ENCODE data around the gene BEST4. TPM values are rescaled to one million over a fixed set of nuclear protein-coding genes. Genes with fewer than 3 reads are reported as not detected.

The BEST4 gene
- total and polyA plus RNA-seq, 2 of the 4 experiments (the other 2 are of a cell fraction), result 0.07 TPM; not detected in 1

- ChIA-PET CTCF (no interaction called here), POLR2A (ENCODE audit: unreplicated experiment) (no interaction called here)
- no peak overlapping the region for H4K8ac ChIP-seq (ENCODE audit: low read depth in 2 of 2, low read length in 2 of 2)
- no peaks in the 10 kb centered on the region for H3K9me1 ChIP-seq (ENCODE audit: insufficient read depth, low read length)
- H3K56ac ChIP-seq (ENCODE audit: extremely low read depth, insufficient read depth, low read length), result no peak overlapping the region
- WGBS, 2 experiments (ENCODE audit: extremely low coverage in 2 of 2, insufficient read length in 1 of 2), result no CpG with 5 or more reads among the region's 1 CpG
- no peak overlapping the region for H2AK5ac ChIP-seq (ENCODE audit: low read depth, low read length)
- H3K27ac ChIP-seq (ENCODE audit: insufficient read depth, low read length), result no peak overlapping the region
- no peak overlapping the region for H3K23ac ChIP-seq (ENCODE audit: low read depth, low read length)
- no peaks in the 10 kb centered on the region for H3K36me3 ChIP-seq (ENCODE audit: control insufficient read depth, insufficient read depth, low read length)
- no peak overlapping the region for H2BK15ac ChIP-seq (ENCODE audit: low read depth, low read length)
- dilution Hi-C loops (cut with HindIII; ENCODE audit: low sequenced_read_pairs, unreplicated experiment) (no loop called here), intact Hi-C loops (cut with micrococcal nuclease) (loop anchor here (5.0 kb wide), 3 partner anchors 74 to 569 kb away; partner anchors contain the start of genes BTBD19, DYNLT4, HECTD3 and UROD), in situ Hi-C loops (cut with MboI; ENCODE audit: low sequenced_read_pairs) (no loop called here)
- H2BK5ac ChIP-seq (ENCODE audit: low read depth, low read length, poor library complexity, severe bottlenecking), result no peak overlapping the region
- ATAC-seq (ENCODE audit: low read depth), result no peak
- H2BK120ac ChIP-seq (ENCODE audit: low read depth, low read length), result no peak overlapping the region
- H3K79me1 ChIP-seq (ENCODE audit: low read depth in 1 of 2, low read length in 2 of 2), result no peaks in the 10 kb centered on the region
- H4K5ac ChIP-seq (ENCODE audit: low read depth, low read length), result no peak overlapping the region
- H2AFZ ChIP-seq (replicated peaks; ENCODE audit: low read length, poor library complexity), result no peak overlapping the region
- H3K4me3 ChIP-seq (ENCODE audit: insufficient read depth, low read depth, low read length), result no peak overlapping the region
- no peak overlapping the region for H2BK20ac ChIP-seq (ENCODE audit: low read depth, low read length)
- no peak overlapping the region for H3K14ac ChIP-seq (replicated peaks; ENCODE audit: low read depth, low read length)
- no peak overlapping the region for H2AK9ac ChIP-seq (replicated peaks; ENCODE audit: low read depth, low read length, poor library complexity)
- no peak overlapping the region for H4K91ac ChIP-seq (ENCODE audit: insufficient read depth, low read depth, low read length)
- H3K4ac ChIP-seq (ENCODE audit: low read depth, low read length), result no peak overlapping the region
- TF ChIP-seq MXI1 (IDR thresholded peaks at IDR 0.05; ENCODE audit: borderline replicate concordance, low read depth, low read length), result no peak
- no peak for TF ChIP-seq USF2 (IDR thresholded peaks at IDR 0.05; ENCODE audit: low read depth, low read length)
- no peak for TF ChIP-seq BHLHE40 (IDR thresholded peaks at IDR 0.05; ENCODE audit: low read depth, low read length)
- DNase-seq, result no peak
- H3K4me1 ChIP-seq (ENCODE audit: control insufficient read depth, insufficient read depth, low read length), result no peaks in the 10 kb centered on the region
- H3K9ac ChIP-seq (ENCODE audit: low read depth, low read length), result no peak overlapping the region
- no TSS peak for BruUV-seq (replicated peaks)
- H4K20me1 ChIP-seq (ENCODE audit: insufficient read depth, low read length), result no peaks in the 10 kb centered on the region
- no peaks in the 10 kb centered on the region for H3K9me3 ChIP-seq (ENCODE audit: control insufficient read depth, insufficient read depth, low read length)
- no peaks in the 10 kb centered on the region for H3K27me3 ChIP-seq (ENCODE audit: control insufficient read depth, insufficient read depth, low read length)
- no peak overlapping the region for H3K18ac ChIP-seq (ENCODE audit: low read depth, low read length)
- no peak overlapping the region for H3K4me2 ChIP-seq (ENCODE audit: low read depth, low read length)
Observed at GRCh38 chr1:44733784-44734183, 54.2 kb downstream of the BEST4 start.

Small RNA genes within 50 kb of the gene (microRNA-seq; reads per million reads assigned to microRNA genes)
- gene SNORD38A (ENCODE audit: insufficient read depth, insufficient read length) (407 reads per million, percentile 89 among the genes with 10 or more reads in this experiment), gene SNORD38B (ENCODE audit: insufficient read depth, insufficient read length) (not detected), gene SNORD46 (ENCODE audit: insufficient read depth, insufficient read length) (55.8 reads per million, percentile 76 among the genes with 10 or more reads in this experiment), gene SNORD55 (ENCODE audit: insufficient read depth, insufficient read length) (not detected)

Small RNA genes within 50 kb of the gene (small RNA-seq; reads per million reads assigned to genes)
- gene SNORD38A (158 to 2,721 (median 1,547) reads per million in 5 experiments), gene SNORD38B (0 reads per million in 5 experiments), gene SNORD46 (0.15 to 24.9 (median 2.0) reads per million in 5 experiments), gene SNORD55 (0 reads per million in 5 experiments)

Other genes with a start within 250 kb of the BEST4 start
- 2.2 and 2.7 TPM in 2 replicates for gene TMEM53, start 113.7 kb downstream of the BEST4 start, total RNA-seq (2012; rRNA removed)
- gene TMEM53, start 113.7 kb downstream of the BEST4 start, polyA plus RNA-seq (2012; rRNA removed), result 6.3 and 8.1 TPM in 2 replicates
- gene ARMH1, start 113.5 kb downstream of the BEST4 start, total RNA-seq (2012; rRNA removed), result 0.28 and 0.36 TPM in 2 replicates
- 0.72 and 1.1 TPM in 2 replicates for gene ARMH1, start 113.5 kb downstream of the BEST4 start, polyA plus RNA-seq (2012; rRNA removed)
- gene RNU5D-1, start 57.0 kb downstream of the BEST4 start, total RNA-seq (2012; rRNA removed), result not detected in 2 replicates
- gene RNU5D-1, start 57.0 kb downstream of the BEST4 start, polyA plus RNA-seq (2012; rRNA removed), result not detected in 2 replicates
- 40.5 and 45.0 TPM in 2 replicates for gene KIF2C, start 48.3 kb downstream of the BEST4 start, total RNA-seq (2012; rRNA removed)
- gene KIF2C, start 48.3 kb downstream of the BEST4 start, polyA plus RNA-seq (2012; rRNA removed), result 30.7 and 31.6 TPM in 2 replicates
- 1,837 and 2,171 TPM in 2 replicates for gene RPS8, start 12.6 kb downstream of the BEST4 start, total RNA-seq (2012; rRNA removed)
- gene RPS8, start 12.6 kb downstream of the BEST4 start, polyA plus RNA-seq (2012; rRNA removed), result 2,128 and 2,255 TPM in 2 replicates
- gene PLK3, start 12.2 kb upstream of the BEST4 start, total RNA-seq (2012; rRNA removed), result 15.3 and 15.8 TPM in 2 replicates
- gene PLK3, start 12.2 kb upstream of the BEST4 start, polyA plus RNA-seq (2012; rRNA removed), result 51.6 and 52.5 TPM in 2 replicates
- 0.56 TPM in 1 of 2 replicates, not detected in the other for gene DYNLT4, start 19.2 kb upstream of the BEST4 start, total RNA-seq (2012; rRNA removed)
- gene DYNLT4, start 19.2 kb upstream of the BEST4 start, polyA plus RNA-seq (2012; rRNA removed), result not detected in 2 replicates
- gene BTBD19, start 20.4 kb upstream of the BEST4 start, total RNA-seq (2012; rRNA removed), result 0.56 and 0.90 TPM in 2 replicates
- gene BTBD19, start 20.4 kb upstream of the BEST4 start, polyA plus RNA-seq (2012; rRNA removed), result 16.0 and 17.2 TPM in 2 replicates
- gene PTCH2, start 55.1 kb upstream of the BEST4 start, total RNA-seq (2012; rRNA removed), result under 0.01 TPM in 2 replicates
- gene PTCH2, start 55.1 kb upstream of the BEST4 start, polyA plus RNA-seq (2012; rRNA removed), result 0.56 and 0.66 TPM in 2 replicates
- gene EIF2B3, start 198.4 kb upstream of the BEST4 start, total RNA-seq (2012; rRNA removed), result 63.3 and 77.8 TPM in 2 replicates
- gene EIF2B3, start 198.4 kb upstream of the BEST4 start, polyA plus RNA-seq (2012; rRNA removed), result 33.7 and 36.6 TPM in 2 replicates
- gene HECTD3, start 223.2 kb upstream of the BEST4 start, total RNA-seq (2012; rRNA removed), result 12.2 and 14.4 TPM in 2 replicates
- 39.5 and 44.1 TPM in 2 replicates for gene HECTD3, start 223.2 kb upstream of the BEST4 start, polyA plus RNA-seq (2012; rRNA removed)
- gene UROD, start 224.1 kb upstream of the BEST4 start, total RNA-seq (2012; rRNA removed), result 165 and 220 TPM in 2 replicates
- gene UROD, start 224.1 kb upstream of the BEST4 start, polyA plus RNA-seq (2012; rRNA removed), result 224 and 247 TPM in 2 replicates